Activated T-helper 17 cell treated with anti-CD3 and anti-CD28 coated beads, Interleukin-2, amount 50 U/mL, for 72 hours (primary cell): ENCODE data around the gene GIT1. TPM values are rescaled to one million over a fixed set of nuclear protein-coding genes. Genes with fewer than 3 reads are reported as not detected.

ENCODE experiments used
- ATAC-seq: fragments of 150-1000 bp; cut with Tn5 transposase; replicated peaks from 2 replicates; pipeline ENCODE4 v1.10.0; 2021; ENCODE audit warnings: mild to moderate bottlenecking, moderate library complexity
- H3K27ac Mint-ChIP-seq: one replicate; pipeline ENCODE4 v1.8.0; 2022; ENCODE audit warnings: mixed read lengths
- H3K27me3 Mint-ChIP-seq: one replicate; pipeline ENCODE4 v1.8.0; 2022; ENCODE audit warnings: mixed read lengths
- H3K36me3 Mint-ChIP-seq: one replicate; pipeline ENCODE4 v1.8.0; 2022; ENCODE audit warnings: low read depth, mild to moderate bottlenecking, mixed read lengths
- H3K4me1 Mint-ChIP-seq: one replicate; pipeline ENCODE4 v1.8.0; 2022; ENCODE audit warnings: mixed read lengths
- H3K4me3 Mint-ChIP-seq: one replicate; pipeline ENCODE4 v1.8.0; 2022; ENCODE audit warnings: mild to moderate bottlenecking, mixed read lengths
- H3K9me3 Mint-ChIP-seq: one replicate; pipeline ENCODE4 v1.8.0; 2022; ENCODE audit warnings: mixed read lengths
- total RNA-seq, 2 donors: library from RNA; stranded (reverse); gene quantifications; one replicate each; pipeline ENCODE4 v1.2.3, GENCODE V29; 2022

GIT1 gene
- total RNA-seq, 2 donors from 2014 or later, result 52.4 to 65.7 TPM

- Mint-ChIP-seq H3K4me3 (peak overlapping the region; percentile 82), H3K36me3 (peaks cover 5% of the 10 kb centered on the region), H3K27ac (no peak overlapping the region), H3K4me1 (peaks cover 11% of the 10 kb centered on the region), H3K9me3 (no peaks in the 10 kb centered on the region), H3K27me3 (no peaks in the 10 kb centered on the region)
- peak; percentile 49 for ATAC-seq
These were observed 2.5 kb upstream of the GIT1 start for GRCh38 chr17:29591737-29592608.

GRCh38 chr17:29591146-29591736 lies 1.8 kb upstream of the GIT1 start:
- H3K27me3 Mint-ChIP-seq, result no peaks in the 10 kb centered on the region
- no peak overlapping the region for H3K27ac Mint-ChIP-seq
- H3K9me3 Mint-ChIP-seq, result no peaks in the 10 kb centered on the region
- H3K4me1 Mint-ChIP-seq, result peaks cover 14% of the 10 kb centered on the region
- ATAC-seq, result no peak
- peak overlapping the region; percentile 82 for H3K4me3 Mint-ChIP-seq
- H3K36me3 Mint-ChIP-seq, result peaks cover 5% of the 10 kb centered on the region

- Mint-ChIP-seq H3K4me3 (peak overlapping the region; percentile 82), H3K27me3 (no peaks in the 10 kb centered on the region), H3K27ac (no peak overlapping the region), H3K9me3 (no peaks in the 10 kb centered on the region), H3K36me3 (peaks cover 5% of the 10 kb centered on the region), H3K4me1 (peaks cover 16% of the 10 kb centered on the region)
- no peak for ATAC-seq
These were observed 1.1 kb upstream of the GIT1 start for GRCh38 chr17:29590411-29591145.

GRCh38 chr17:29588562-29589411 lies 661 bp downstream of the GIT1 start:
- H3K9me3 Mint-ChIP-seq, result no peaks in the 10 kb centered on the region
- no peaks in the 10 kb centered on the region for H3K27me3 Mint-ChIP-seq
- peaks cover 16% of the 10 kb centered on the region for H3K4me1 Mint-ChIP-seq
- peak overlapping the region; percentile 95 for H3K4me3 Mint-ChIP-seq
- H3K36me3 Mint-ChIP-seq, result peaks cover 5% of the 10 kb centered on the region
- H3K27ac Mint-ChIP-seq, result peak overlapping the region; percentile 90
- ATAC-seq, result peak; percentile 25

- no peak for ATAC-seq
- H3K36me3 Mint-ChIP-seq, result peaks cover 7% of the 10 kb centered on the region
- peaks cover 16% of the 10 kb centered on the region for H3K4me1 Mint-ChIP-seq
- peak overlapping the region; percentile 95 for H3K4me3 Mint-ChIP-seq
- H3K27me3 Mint-ChIP-seq, result no peaks in the 10 kb centered on the region
- peak overlapping the region; percentile 90 for H3K27ac Mint-ChIP-seq
- no peaks in the 10 kb centered on the region for H3K9me3 Mint-ChIP-seq
These were observed 1.4 kb downstream of the GIT1 start for GRCh38 chr17:29588017-29588561.

- H3K4me3 Mint-ChIP-seq, result peak overlapping the region; percentile 95
- peak overlapping the region; percentile 90 for H3K27ac Mint-ChIP-seq
- H3K4me1 Mint-ChIP-seq, result peaks cover 16% of the 10 kb centered on the region
- no peak for ATAC-seq
- no peaks in the 10 kb centered on the region for H3K27me3 Mint-ChIP-seq
- peaks cover 12% of the 10 kb centered on the region for H3K36me3 Mint-ChIP-seq
- H3K9me3 Mint-ChIP-seq, result no peaks in the 10 kb centered on the region
These were observed 1.9 kb downstream of the GIT1 start for GRCh38 chr17:29587591-29587990.

GRCh38 chr17:29586676-29587469 lies 2.6 kb downstream of the GIT1 start:
- Mint-ChIP-seq H3K27ac (peak overlapping the region; percentile 90), H3K36me3 (peaks cover 18% of the 10 kb centered on the region), H3K4me3 (peak overlapping the region; percentile 95), H3K27me3 (no peaks in the 10 kb centered on the region), H3K4me1 (peaks cover 16% of the 10 kb centered on the region), H3K9me3 (no peaks in the 10 kb centered on the region)
- ATAC-seq, result no peak

- no peak for ATAC-seq
- H3K9me3 Mint-ChIP-seq, result no peaks in the 10 kb centered on the region
- H3K27ac Mint-ChIP-seq, result peak overlapping the region; percentile 65
- peak overlapping the region; percentile 95 for H3K4me3 Mint-ChIP-seq
- peaks cover 20% of the 10 kb centered on the region for H3K4me1 Mint-ChIP-seq
- peaks cover 29% of the 10 kb centered on the region for H3K36me3 Mint-ChIP-seq
- no peaks in the 10 kb centered on the region for H3K27me3 Mint-ChIP-seq
These were observed 4.2 kb downstream of the GIT1 start for GRCh38 chr17:29585080-29585751.

- H3K4me3 Mint-ChIP-seq, result peak overlapping the region; percentile 95
- H3K4me1 Mint-ChIP-seq, result peaks cover 25% of the 10 kb centered on the region
- H3K27ac Mint-ChIP-seq, result peak overlapping the region; percentile 65
- ATAC-seq, result no peak
- H3K36me3 Mint-ChIP-seq, result peaks cover 35% of the 10 kb centered on the region
- no peaks in the 10 kb centered on the region for H3K9me3 Mint-ChIP-seq
- no peaks in the 10 kb centered on the region for H3K27me3 Mint-ChIP-seq
These were observed 4.9 kb downstream of the GIT1 start for GRCh38 chr17:29584452-29585079.

- Mint-ChIP-seq H3K27ac (peak overlapping the region; percentile 65), H3K4me3 (peak overlapping the region; percentile 95), H3K9me3 (no peaks in the 10 kb centered on the region), H3K4me1 (peaks cover 25% of the 10 kb centered on the region), H3K27me3 (no peaks in the 10 kb centered on the region), H3K36me3 (peaks cover 43% of the 10 kb centered on the region)
- ATAC-seq, result no peak
These were observed 5.9 kb downstream of the GIT1 start for GRCh38 chr17:29583324-29584248.

- no peaks in the 10 kb centered on the region for H3K27me3 Mint-ChIP-seq
- peaks cover 19% of the 10 kb centered on the region for H3K4me1 Mint-ChIP-seq
- H3K36me3 Mint-ChIP-seq, result peaks cover 46% of the 10 kb centered on the region
- no peak for ATAC-seq
- H3K9me3 Mint-ChIP-seq, result no peaks in the 10 kb centered on the region
- H3K27ac Mint-ChIP-seq, result no peak overlapping the region
- no peak overlapping the region for H3K4me3 Mint-ChIP-seq
These were observed 6.7 kb downstream of the GIT1 start for GRCh38 chr17:29582772-29583171.
